Omental fat pad (tissue), 4 donors: ENCODE measurements around the gene IFNLR1. TPM values are rescaled to one million over a fixed set of nuclear protein-coding genes. Genes with fewer than 3 reads are reported as not detected.

ENCODE experiments used
- ATAC-seq: fragments of 150-250 bp; one replicate; pipeline ENCODE4 v1.9.1; 2016; ENCODE audit warnings: mild to moderate bottlenecking, moderate library complexity; ENCODE audit not compliant: low FRiP score
- DNase-seq: peaks from one replicate; pipeline ENCODE4 v3.0.0-alpha.2; 2019; ENCODE audit warnings: low spot score
- CTCF ChIP-seq, 3 donors: fragments of 450-650 bp; IDR thresholded peaks; one replicate each; pipeline ENCODE4 v1.5.1; 2016 to 2017; ENCODE audit warnings: antibody characterized with exemption in 3 of 3, mild to moderate bottlenecking in 3 of 3, moderate library complexity in 2 of 3
- total RNA-seq, 4 donors: library from RNA; depleted of rRNA; stranded (reverse); fragments of >200 nt; gene quantifications; one replicate each; pipeline ENCODE4 v1.1.0, GENCODE V29; 2016

IFNLR1 gene
- total RNA-seq, 4 donors from 2014 or later: 1.1 to 4.6 (median 1.8) TPM; not detected in 1

- TF ChIP-seq CTCF (IDR thresholded peaks at IDR 0.05): no peak
- ATAC-seq (peak; percentile 53), DNase-seq (no peak)
Observed at GRCh38 chr1:24142546-24143534, 44.2 kb downstream of the IFNLR1 start, which contains the start of gene IL22RA1. IL22RA1 (minus strand) TSS chr1:24143140; CDS start chr1:24143082, 58 bp downstream.

GRCh38 chr1:24141311-24141997, 45.6 kb downstream of the IFNLR1 start:
- no peak for ATAC-seq
- no peak for TF ChIP-seq CTCF (IDR thresholded peaks at IDR 0.05)
- no peak for DNase-seq

GRCh38 chr1:24140741-24141181, 46.3 kb downstream of the IFNLR1 start:
- ATAC-seq: no peak
- no peak for TF ChIP-seq CTCF (IDR thresholded peaks at IDR 0.05)
- no peak for DNase-seq

GRCh38 chr1:24139841-24140425, 47.2 kb downstream of the IFNLR1 start:
- no peak for DNase-seq
- ATAC-seq: no peak
- no peak for TF ChIP-seq CTCF (IDR thresholded peaks at IDR 0.05)

GRCh38 chr1:24139222-24139489, 47.9 kb downstream of the IFNLR1 start:
- ATAC-seq (no peak), DNase-seq (no peak)
- no peak for TF ChIP-seq CTCF (IDR thresholded peaks at IDR 0.05)

- DNase-seq (no peak), ATAC-seq (no peak)
- TF ChIP-seq CTCF (IDR thresholded peaks at IDR 0.05): no peak
Observed at GRCh38 chr1:24138476-24139221, 48.4 kb downstream of the IFNLR1 start.
